OCI-LY3 (cell line): ENCODE data around the gene L3MBTL4.

Experiments
- H2AFZ ChIP-seq: fragments of 200-600, 300-600 bp; shearing (Covaris generic); 2 replicates; pipeline ENCODE4 v1.6.0; 2014; ENCODE audit warnings: antibody characterized with exemption, low read depth, low read length
- H3K27ac ChIP-seq: fragments of 200-600, 300-600 bp; sonication (generic); 2 replicates; pipeline ENCODE4 v1.5.1; 2014; ENCODE audit warnings: mild to moderate bottlenecking, low read length, moderate library complexity, mixed read lengths
- H3K27me3 ChIP-seq: fragments of 200-600, 300-600 bp; sonication (generic); 2 replicates; pipeline ENCODE4 v1.6.1; 2014; ENCODE audit warnings: low read depth, low read length, mixed read lengths
- H3K36me3 ChIP-seq: fragments of 200-600, 300-600 bp; sonication (generic); replicated peaks from 2 replicates; pipeline ENCODE3; 2014; ENCODE audit warnings: low read depth, low read length, mixed read lengths
- H3K4me1 ChIP-seq: fragments of 300-600, 200-600 bp; sonication (generic); 2 replicates; pipeline ENCODE4 v1.6.1; 2014; ENCODE audit warnings: low read length, mixed read lengths
- H3K4me2 ChIP-seq: fragments of 200-600, 300-600 bp; sonication (generic); 2 replicates; pipeline ENCODE4 v1.6.1; 2014; ENCODE audit warnings: low read length, mixed read lengths
- H3K4me3 ChIP-seq: fragments of 300-600, 200-600 bp; sonication (generic); 2 replicates; pipeline ENCODE4 v1.5.1; 2014; ENCODE audit warnings: antibody characterized with exemption, mild to moderate bottlenecking, low read length, moderate library complexity
- H3K79me2 ChIP-seq: fragments of 300-600, 200-600 bp; shearing (Covaris generic); 2 replicates; pipeline ENCODE4 v1.6.1; 2014; ENCODE audit warnings: mild to moderate bottlenecking, low read length, mixed read lengths
- H3K9ac ChIP-seq: fragments of 300-600, 200-600 bp; shearing (Covaris generic); 2 replicates; pipeline ENCODE4 v1.6.0; 2014; ENCODE audit warnings: mild to moderate bottlenecking, low read length, moderate library complexity
- H3K9me3 ChIP-seq: fragments of 200-600, 300-600 bp; shearing (Covaris generic); 2 replicates; pipeline ENCODE4 v1.6.1; 2014; ENCODE audit warnings: low read length, mixed read lengths; ENCODE audit not compliant: insufficient read depth
- H4K20me1 ChIP-seq: fragments of 200-600, 300-600 bp; sonication (generic); 2 replicates; pipeline ENCODE4 v1.6.1; 2016; ENCODE audit warnings: low read length, mixed read lengths; ENCODE audit not compliant: insufficient read depth
- CTCF ChIP-seq: fragments of 200-600, 300-600 bp; sonication (generic); IDR thresholded peaks from 2 replicates; pipeline ENCODE4 v1.5.1; 2014; ENCODE audit warnings: antibody characterized with exemption, low read length, low read depth
- EZH2phosphoT487 ChIP-seq: fragments of 200-600 bp; shearing (Covaris generic); IDR thresholded peaks from 2 replicates; pipeline ENCODE4 v1.6.1; 2018; ENCODE audit warnings: antibody characterized with exemption, mixed run types, low read depth

L3MBTL4 gene

GRCh38 chr18:6106091-6106685 is 308.5 kb downstream of the L3MBTL4 start:
- H3K4me2 ChIP-seq = no peak overlapping the region
- no peak overlapping the region for H2AFZ ChIP-seq
- H3K4me1 ChIP-seq = no peaks in the 10 kb centered on the region
- no peak overlapping the region for H3K27ac ChIP-seq
- no peaks in the 10 kb centered on the region for H3K27me3 ChIP-seq
- H3K79me2 ChIP-seq = no peaks in the 10 kb centered on the region
- no peak for TF ChIP-seq CTCF
- TF ChIP-seq EZH2phosphoT487 = no peak
- no peak overlapping the region for H3K4me3 ChIP-seq
- H3K9ac ChIP-seq = no peak overlapping the region
- H3K9me3 ChIP-seq = no peaks in the 10 kb centered on the region
- no peaks in the 10 kb centered on the region for H4K20me1 ChIP-seq
- H3K36me3 ChIP-seq = no peaks in the 10 kb centered on the region

GRCh38 chr18:6103741-6104140 is 311.0 kb downstream of the L3MBTL4 start:
- no peaks in the 10 kb centered on the region for H3K79me2 ChIP-seq
- H2AFZ ChIP-seq = no peak overlapping the region
- no peaks in the 10 kb centered on the region for H3K36me3 ChIP-seq
- no peak overlapping the region for H3K27ac ChIP-seq
- H3K4me2 ChIP-seq = no peak overlapping the region
- H3K4me1 ChIP-seq = no peaks in the 10 kb centered on the region
- H3K27me3 ChIP-seq = no peaks in the 10 kb centered on the region
- H3K4me3 ChIP-seq = no peak overlapping the region
- no peaks in the 10 kb centered on the region for H3K9me3 ChIP-seq
- no peak overlapping the region for H3K9ac ChIP-seq
- no peaks in the 10 kb centered on the region for H4K20me1 ChIP-seq
- TF ChIP-seq EZH2phosphoT487 (no peak), CTCF (no peak)

- Histone ChIP-seq H3K9me3 (no peaks in the 10 kb centered on the region), H3K36me3 (no peaks in the 10 kb centered on the region), H3K27ac (no peak overlapping the region), H3K4me3 (no peak overlapping the region), H3K9ac (no peak overlapping the region), H3K79me2 (no peaks in the 10 kb centered on the region), H2AFZ (no peak overlapping the region), H3K27me3 (no peaks in the 10 kb centered on the region), H4K20me1 (no peaks in the 10 kb centered on the region), H3K4me1 (no peaks in the 10 kb centered on the region), H3K4me2 (no peak overlapping the region)
- no peak for TF ChIP-seq EZH2phosphoT487
Observed at GRCh38 chr18:6096730-6097129, 318.0 kb downstream of the L3MBTL4 start.

GRCh38 chr18:6088432-6088831 is 326.3 kb downstream of the L3MBTL4 start:
- Histone ChIP-seq H2AFZ (no peak overlapping the region), H3K79me2 (no peaks in the 10 kb centered on the region), H3K36me3 (no peaks in the 10 kb centered on the region), H3K27me3 (no peaks in the 10 kb centered on the region), H3K4me2 (no peak overlapping the region; the same call in 1 of the 2 replicates), H3K27ac (no peak overlapping the region), H3K4me1 (no peaks in the 10 kb centered on the region), H3K4me3 (no peak overlapping the region), H3K9ac (no peak overlapping the region), H3K9me3 (no peaks in the 10 kb centered on the region), H4K20me1 (no peaks in the 10 kb centered on the region)
- TF ChIP-seq EZH2phosphoT487 = no peak
- no peak for TF ChIP-seq CTCF
